ENCODE results near the gene CCDC160.
A peak's percentile ranks its signal among the peaks of the same experiment; 100 is the strongest.
"Not testable (repeated sequence)": the region's sequence is repeated elsewhere in the genome, so short reads cannot be mapped to it uniquely, and the experiment has no call there.

Gene CCDC160

DNA sequence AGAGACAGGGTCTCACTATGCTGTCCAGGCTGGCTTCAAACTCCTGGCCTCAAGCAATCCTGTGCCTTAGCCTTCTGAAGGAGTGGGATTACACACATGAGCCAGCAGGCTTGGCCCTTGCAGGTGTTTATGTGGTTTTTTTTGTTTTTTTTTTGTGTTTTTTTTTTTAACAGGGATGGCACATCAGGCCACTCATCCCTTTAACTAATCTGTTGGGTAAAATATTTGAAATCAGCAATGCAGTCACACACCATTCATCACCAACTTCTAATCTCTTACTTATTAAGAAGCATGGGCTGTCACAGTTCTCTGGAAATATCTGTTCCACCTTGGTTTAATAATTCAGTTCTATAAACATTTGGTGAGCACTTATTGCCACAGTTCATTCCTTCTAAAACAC lies 12.3 kb downstream of the CCDC160 start:
- POLR2A ChIA-PET: no interaction called here
- no peak for DNase-seq
- no peaks in the 10 kb centered on the region for H3K4me1 ChIP-seq (ENCODE audit: control extremely low read depth in 1 of 4, control insufficient read depth in 4 of 4, insufficient read depth in 4 of 4, low read length in 3 of 4)
- no peaks in the 10 kb centered on the region for H3K9me3 ChIP-seq (ENCODE audit: control extremely low read depth in 1 of 5, control insufficient read depth in 4 of 5, insufficient read depth in 2 of 5, low read depth in 1 of 5, low read length in 4 of 5)
- no peaks in the 10 kb centered on the region for H3K36me3 ChIP-seq (ENCODE audit: control insufficient read depth in 4 of 4, insufficient read depth in 4 of 4, low read length in 3 of 4)
- no peak overlapping the region for H3K4me3 ChIP-seq (ENCODE audit: control insufficient read depth in 1 of 7, extremely low read depth in 1 of 7, insufficient read depth in 4 of 7, low read depth in 2 of 7, low read length in 6 of 7)
- H3K27ac ChIP-seq (ENCODE audit: insufficient read depth in 1 of 2, low read depth in 1 of 2, low read length in 2 of 2, poor library complexity in 1 of 2, severe bottlenecking in 2 of 2): no peak overlapping the region
- H3K27me3 ChIP-seq (replicated peaks in 2 of 5; ENCODE audit: control insufficient read depth in 4 of 5, insufficient read depth in 5 of 5, low read length in 4 of 5): no peaks in the 10 kb centered on the region
- CTCF ChIA-PET: no interaction called here

DNA sequence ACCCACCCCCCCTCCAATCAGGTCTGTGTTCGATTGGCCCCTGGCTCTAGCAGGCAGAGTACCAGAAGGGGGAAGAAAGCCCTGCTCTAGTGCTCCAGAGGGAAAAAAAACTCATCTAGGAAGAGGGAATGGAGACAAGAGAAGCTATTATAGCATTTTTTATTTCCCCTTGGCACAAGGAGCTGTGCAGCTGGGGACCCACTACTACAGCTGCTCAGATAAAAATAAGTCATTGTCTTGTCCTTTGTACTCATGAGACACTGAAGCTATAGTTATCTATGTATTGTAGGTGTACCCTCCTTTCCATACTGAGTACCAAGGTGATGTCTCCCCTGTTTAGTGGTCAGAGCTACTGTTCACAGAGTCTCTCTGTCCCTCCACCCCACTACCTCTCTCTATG lies 14.3 kb downstream of the CCDC160 start:
- Histone ChIP-seq H3K27me3 (replicated peaks in 2 of 5; ENCODE audit: control insufficient read depth in 4 of 5, insufficient read depth in 5 of 5, low read length in 4 of 5) (no peaks in the 10 kb centered on the region), H3K4me3 (ENCODE audit: control insufficient read depth in 1 of 7, extremely low read depth in 1 of 7, insufficient read depth in 4 of 7, low read depth in 2 of 7, low read length in 6 of 7) (no peak overlapping the region), H3K4me1 (ENCODE audit: control extremely low read depth in 1 of 4, control insufficient read depth in 4 of 4, insufficient read depth in 4 of 4, low read length in 3 of 4) (no peaks in the 10 kb centered on the region), H3K36me3 (ENCODE audit: control insufficient read depth in 4 of 4, insufficient read depth in 4 of 4, low read length in 3 of 4) (no peaks in the 10 kb centered on the region), H3K9me3 (ENCODE audit: control extremely low read depth in 1 of 5, control insufficient read depth in 4 of 5, insufficient read depth in 2 of 5, low read depth in 1 of 5, low read length in 4 of 5) (no peaks in the 10 kb centered on the region), H3K27ac (ENCODE audit: insufficient read depth in 1 of 2, low read depth in 1 of 2, low read length in 2 of 2, poor library complexity in 1 of 2, severe bottlenecking in 2 of 2) (no peak overlapping the region)
- ChIA-PET POLR2A (no interaction called here), CTCF (no interaction called here)
- DNase-seq: no peak
- WGBS (ENCODE audit: insufficient coverage): no CpG with 5 or more reads among the region's 1 CpG

DNA sequence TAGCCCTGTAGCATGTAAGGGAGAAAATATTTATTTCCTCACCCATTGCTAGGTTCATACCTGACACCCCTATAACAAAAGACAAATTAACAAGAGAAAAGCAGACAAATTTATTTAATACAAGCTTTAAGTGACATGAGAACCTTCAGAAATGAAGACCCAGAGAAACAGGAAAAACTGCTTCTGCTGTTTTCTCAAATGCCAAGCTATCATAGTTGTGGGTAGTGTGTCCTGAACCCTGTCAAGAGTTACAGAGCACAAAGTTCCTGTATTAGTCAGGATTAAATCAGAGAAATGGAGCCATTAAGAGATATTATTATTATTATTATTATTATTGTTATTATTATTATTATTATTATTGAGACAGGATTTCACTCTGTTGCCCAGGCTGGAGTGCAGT lies 17.5 kb downstream of the CCDC160 start:
- POLR2A ChIA-PET: no interaction called here
- H3K36me3 ChIP-seq (ENCODE audit: control insufficient read depth in 4 of 4, insufficient read depth in 4 of 4, low read length in 3 of 4): no peaks in the 10 kb centered on the region
- no peak overlapping the region for H3K4me3 ChIP-seq (ENCODE audit: control insufficient read depth in 1 of 7, extremely low read depth in 1 of 7, insufficient read depth in 4 of 7, low read depth in 2 of 7, low read length in 6 of 7)
- CTCF ChIA-PET: interaction anchor here (1.5 to 1.6 kb wide), 2 partner anchors 70 to 462 kb away, joined by 3 to 5 read pairs; no protein-coding TSS in a partner anchor
- H3K27me3 ChIP-seq (replicated peaks in 2 of 5; ENCODE audit: control insufficient read depth in 4 of 5, insufficient read depth in 5 of 5, low read length in 4 of 5): no peaks in the 10 kb centered on the region
- no peaks in the 10 kb centered on the region for H3K4me1 ChIP-seq (ENCODE audit: control extremely low read depth in 1 of 4, control insufficient read depth in 4 of 4, insufficient read depth in 4 of 4, low read length in 3 of 4)
- no peaks in the 10 kb centered on the region for H3K9me3 ChIP-seq (ENCODE audit: control extremely low read depth in 1 of 5, control insufficient read depth in 4 of 5, insufficient read depth in 2 of 5, low read depth in 1 of 5, low read length in 4 of 5)
- no peak for DNase-seq
- no peak overlapping the region for H3K27ac ChIP-seq (ENCODE audit: insufficient read depth in 1 of 2, low read depth in 1 of 2, low read length in 2 of 2, poor library complexity in 1 of 2, severe bottlenecking in 2 of 2)

DNA sequence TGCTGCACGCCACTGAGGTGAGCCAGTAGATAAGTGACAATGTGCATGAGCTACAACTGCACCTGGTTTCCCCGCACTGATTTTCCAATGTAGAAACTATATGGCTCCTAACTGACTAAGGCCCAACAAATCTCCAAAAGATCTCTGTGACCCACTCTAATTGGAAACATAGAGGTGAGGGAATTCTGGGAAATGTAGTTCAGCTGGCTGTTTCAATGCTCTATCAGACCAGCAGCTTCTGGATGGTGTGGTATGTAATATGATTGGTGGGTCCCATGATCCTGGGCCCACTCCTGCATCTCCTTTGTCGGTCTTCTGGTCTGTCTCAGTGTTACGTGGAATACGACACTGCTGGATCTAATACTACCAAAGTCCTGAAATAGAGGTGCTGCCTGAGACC lies 18.6 kb downstream of the CCDC160 start:
- H3K27me3 ChIP-seq (replicated peaks in 2 of 5; ENCODE audit: control insufficient read depth in 4 of 5, insufficient read depth in 5 of 5, low read length in 4 of 5): no peaks in the 10 kb centered on the region
- no peak for DNase-seq
- no peaks in the 10 kb centered on the region for H3K4me1 ChIP-seq (ENCODE audit: control extremely low read depth in 1 of 4, control insufficient read depth in 4 of 4, insufficient read depth in 4 of 4, low read length in 3 of 4)
- ChIA-PET POLR2A (no interaction called here), CTCF (interaction anchor here (1.7 kb wide), 1 partner anchor 70 kb away, joined by 4 read pairs; no protein-coding TSS in a partner anchor)
- WGBS (ENCODE audit: insufficient coverage): 78% methylated on average over 3 of the region's 5 CpGs
- H3K4me3 ChIP-seq (ENCODE audit: control insufficient read depth in 1 of 7, extremely low read depth in 1 of 7, insufficient read depth in 4 of 7, low read depth in 2 of 7, low read length in 6 of 7): no peak overlapping the region
- no peak overlapping the region for H3K27ac ChIP-seq (ENCODE audit: insufficient read depth in 1 of 2, low read depth in 1 of 2, low read length in 2 of 2, poor library complexity in 1 of 2, severe bottlenecking in 2 of 2)
- no peaks in the 10 kb centered on the region for H3K9me3 ChIP-seq (ENCODE audit: control extremely low read depth in 1 of 5, control insufficient read depth in 4 of 5, insufficient read depth in 2 of 5, low read depth in 1 of 5, low read length in 4 of 5)
- no peaks in the 10 kb centered on the region for H3K36me3 ChIP-seq (ENCODE audit: control insufficient read depth in 4 of 4, insufficient read depth in 4 of 4, low read length in 3 of 4)

DNA sequence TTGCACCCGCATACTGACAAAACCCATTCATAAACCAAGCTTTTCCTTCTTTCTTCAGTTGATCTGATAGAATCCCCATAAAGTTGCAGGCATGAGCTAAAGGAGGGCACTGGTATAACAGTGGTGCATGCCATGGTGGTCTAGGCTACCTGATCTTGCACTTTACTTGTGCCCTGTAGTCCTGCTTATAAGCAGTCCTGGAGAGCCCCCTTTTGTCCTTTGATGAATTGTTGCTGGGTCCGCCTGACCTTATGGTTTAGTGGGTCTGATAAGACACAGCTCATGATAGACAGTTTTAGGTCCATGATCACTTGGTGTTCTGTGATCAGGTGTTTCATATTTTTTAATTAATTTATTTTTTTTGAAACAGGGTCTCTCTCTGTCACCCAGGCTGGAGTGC lies 19.7 kb downstream of the CCDC160 start:
- DNase-seq: no peak
- ChIA-PET CTCF (interaction anchor here (1.7 kb wide), 1 partner anchor 71 kb away, joined by 4 read pairs; no protein-coding TSS in a partner anchor), POLR2A (no interaction called here)
- Histone ChIP-seq H3K4me1 (ENCODE audit: control extremely low read depth in 1 of 4, control insufficient read depth in 4 of 4, insufficient read depth in 4 of 4, low read length in 3 of 4) (no peaks in the 10 kb centered on the region), H3K27me3 (replicated peaks in 2 of 5; ENCODE audit: control insufficient read depth in 4 of 5, insufficient read depth in 5 of 5, low read length in 4 of 5) (no peaks in the 10 kb centered on the region), H3K4me3 (ENCODE audit: control insufficient read depth in 1 of 7, extremely low read depth in 1 of 7, insufficient read depth in 4 of 7, low read depth in 2 of 7, low read length in 6 of 7) (no peak overlapping the region), H3K27ac (ENCODE audit: insufficient read depth in 1 of 2, low read depth in 1 of 2, low read length in 2 of 2, poor library complexity in 1 of 2, severe bottlenecking in 2 of 2) (no peak overlapping the region), H3K9me3 (ENCODE audit: control extremely low read depth in 1 of 5, control insufficient read depth in 4 of 5, insufficient read depth in 2 of 5, low read depth in 1 of 5, low read length in 4 of 5) (no peaks in the 10 kb centered on the region), H3K36me3 (ENCODE audit: control insufficient read depth in 4 of 4, insufficient read depth in 4 of 4, low read length in 3 of 4) (no peaks in the 10 kb centered on the region)
- WGBS (ENCODE audit: insufficient coverage): no CpG with 5 or more reads among the region's 2 CpGs

DNA sequence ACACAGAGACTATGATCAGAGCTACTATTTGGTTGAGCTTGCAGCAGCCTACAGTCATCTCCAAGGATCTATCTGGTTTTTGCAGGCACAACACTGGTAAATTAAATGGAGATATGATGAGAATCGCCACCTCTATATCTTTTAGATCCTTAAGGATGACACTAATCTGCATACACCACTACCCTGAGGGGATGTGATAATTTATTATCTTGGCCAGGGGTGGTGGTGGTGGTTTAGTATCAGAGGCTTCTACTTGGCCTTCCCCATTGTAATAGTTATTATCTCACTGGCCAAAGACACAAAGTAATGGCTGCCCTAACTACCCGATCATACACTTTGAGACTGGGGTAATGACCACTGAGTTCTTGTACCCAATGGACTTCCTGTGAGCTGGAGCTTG lies 21.2 kb downstream of the CCDC160 start:
- WGBS (ENCODE audit: insufficient coverage): 100% methylated on average over 1 of the region's 2 CpGs
- CTCF ChIA-PET: no interaction called here
- Histone ChIP-seq H3K36me3 (ENCODE audit: control insufficient read depth in 4 of 4, insufficient read depth in 4 of 4, low read length in 3 of 4) (no peaks in the 10 kb centered on the region), H3K4me1 (ENCODE audit: control extremely low read depth in 1 of 4, control insufficient read depth in 4 of 4, insufficient read depth in 4 of 4, low read length in 3 of 4) (no peaks in the 10 kb centered on the region), H3K4me3 (ENCODE audit: control insufficient read depth in 1 of 7, extremely low read depth in 1 of 7, insufficient read depth in 4 of 7, low read depth in 2 of 7, low read length in 6 of 7) (no peak overlapping the region), H3K27me3 (replicated peaks in 2 of 5; ENCODE audit: control insufficient read depth in 4 of 5, insufficient read depth in 5 of 5, low read length in 4 of 5) (no peaks in the 10 kb centered on the region), H3K27ac (ENCODE audit: insufficient read depth in 1 of 2, low read depth in 1 of 2, low read length in 2 of 2, poor library complexity in 1 of 2, severe bottlenecking in 2 of 2) (no peak overlapping the region), H3K9me3 (ENCODE audit: control extremely low read depth in 1 of 5, control insufficient read depth in 4 of 5, insufficient read depth in 2 of 5, low read depth in 1 of 5, low read length in 4 of 5) (no peaks in the 10 kb centered on the region)
- DNase-seq: peak in 1 of 3 donors; percentile 2
- POLR2A ChIA-PET: no interaction called here

DNA sequence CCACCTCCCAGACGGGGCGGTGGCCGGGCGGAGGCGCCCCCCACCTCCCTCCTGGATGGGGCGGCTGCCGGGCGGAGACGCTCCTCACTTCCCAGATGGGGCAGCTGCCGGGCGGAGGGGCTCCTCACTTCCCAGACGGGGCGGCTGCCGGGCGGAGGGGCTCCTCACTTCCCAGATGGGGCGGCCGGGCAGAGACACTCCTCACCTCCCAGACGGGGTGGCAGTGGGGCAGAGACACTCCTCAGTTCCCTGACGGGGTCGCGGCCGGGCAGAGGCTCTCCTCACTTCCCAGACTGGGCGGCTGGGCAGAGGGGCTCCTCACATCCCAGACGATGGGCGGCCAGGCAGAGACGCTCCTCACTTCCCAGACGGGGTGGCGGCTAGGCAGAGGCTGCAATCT lies 49.0 kb downstream of the CCDC160 start:
- H3K4me1 ChIP-seq (ENCODE audit: control extremely low read depth in 1 of 4, control insufficient read depth in 4 of 4, insufficient read depth in 4 of 4, low read length in 3 of 4); CTCF ChIA-PET; DNase-seq; H3K27me3 ChIP-seq (replicated peaks in 2 of 5; ENCODE audit: control insufficient read depth in 4 of 5, insufficient read depth in 5 of 5, low read length in 4 of 5); H3K4me3 ChIP-seq (ENCODE audit: control insufficient read depth in 1 of 7, extremely low read depth in 1 of 7, insufficient read depth in 4 of 7, low read depth in 2 of 7, low read length in 6 of 7); H3K9me3 ChIP-seq (ENCODE audit: control extremely low read depth in 1 of 5, control insufficient read depth in 4 of 5, insufficient read depth in 2 of 5, low read depth in 1 of 5, low read length in 4 of 5); H3K27ac ChIP-seq (ENCODE audit: insufficient read depth in 1 of 2, low read depth in 1 of 2, low read length in 2 of 2, poor library complexity in 1 of 2, severe bottlenecking in 2 of 2); H3K36me3 ChIP-seq (ENCODE audit: control insufficient read depth in 4 of 4, insufficient read depth in 4 of 4, low read length in 3 of 4); POLR2A ChIA-PET: not testable (repeated sequence)
- whole genome bisulfite sequencing (ENCODE audit: insufficient coverage): 97% methylated on average over 7 of the region's 28 CpGs

DNA sequence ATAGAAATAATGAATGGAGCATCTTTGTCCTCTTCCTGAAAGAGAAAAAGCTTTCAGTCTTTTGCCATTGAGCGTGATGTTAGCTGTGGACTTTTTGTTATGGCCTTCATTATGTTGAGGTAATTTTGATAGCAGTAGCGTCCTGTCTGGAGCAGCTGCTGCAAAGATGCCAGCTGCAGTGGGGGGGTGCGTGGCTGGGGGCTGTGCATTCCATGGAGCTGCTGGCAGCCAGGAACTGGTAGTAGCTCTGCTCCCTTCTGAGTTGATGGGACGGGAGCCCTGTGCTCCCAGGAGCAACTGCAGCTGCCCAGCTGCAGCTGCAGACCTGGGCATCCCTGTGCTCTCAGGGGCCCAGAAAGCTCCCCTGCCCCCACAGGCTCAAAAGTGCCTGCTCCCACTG lies 50.4 kb downstream of the CCDC160 start:
- ChIA-PET CTCF (no interaction called here), POLR2A (no interaction called here)
- Histone ChIP-seq H3K4me1 (ENCODE audit: control extremely low read depth in 1 of 4, control insufficient read depth in 4 of 4, insufficient read depth in 4 of 4, low read length in 3 of 4) (no peaks in the 10 kb centered on the region), H3K4me3 (ENCODE audit: control insufficient read depth in 1 of 7, extremely low read depth in 1 of 7, insufficient read depth in 4 of 7, low read depth in 2 of 7, low read length in 6 of 7) (no peak overlapping the region), H3K36me3 (ENCODE audit: control insufficient read depth in 4 of 4, insufficient read depth in 4 of 4, low read length in 3 of 4) (no peaks in the 10 kb centered on the region), H3K27me3 (replicated peaks in 2 of 5; ENCODE audit: control insufficient read depth in 4 of 5, insufficient read depth in 5 of 5, low read length in 4 of 5) (no peaks in the 10 kb centered on the region), H3K27ac (ENCODE audit: insufficient read depth in 1 of 2, low read depth in 1 of 2, low read length in 2 of 2, poor library complexity in 1 of 2, severe bottlenecking in 2 of 2) (no peak overlapping the region), H3K9me3 (ENCODE audit: control extremely low read depth in 1 of 5, control insufficient read depth in 4 of 5, insufficient read depth in 2 of 5, low read depth in 1 of 5, low read length in 4 of 5) (no peaks in the 10 kb centered on the region)
- WGBS (ENCODE audit: insufficient coverage): 62% methylated on average over 3 of the region's 4 CpGs
- no peak for DNase-seq
